ENCODE results near the gene PALS1.

GRCh38 chr14:67276131-67276530 lies 34.9 kb downstream of the PALS1 start:
- TF ChIP-seq FOXM1 (IDR thresholded peaks at IDR 0.05; ENCODE audit: borderline replicate concordance) (no peak), L3MBTL2 (conservative IDR thresholded peaks at IDR 0.05) (no peak)
